ENCODE results near the gene KDM8.

DNA sequence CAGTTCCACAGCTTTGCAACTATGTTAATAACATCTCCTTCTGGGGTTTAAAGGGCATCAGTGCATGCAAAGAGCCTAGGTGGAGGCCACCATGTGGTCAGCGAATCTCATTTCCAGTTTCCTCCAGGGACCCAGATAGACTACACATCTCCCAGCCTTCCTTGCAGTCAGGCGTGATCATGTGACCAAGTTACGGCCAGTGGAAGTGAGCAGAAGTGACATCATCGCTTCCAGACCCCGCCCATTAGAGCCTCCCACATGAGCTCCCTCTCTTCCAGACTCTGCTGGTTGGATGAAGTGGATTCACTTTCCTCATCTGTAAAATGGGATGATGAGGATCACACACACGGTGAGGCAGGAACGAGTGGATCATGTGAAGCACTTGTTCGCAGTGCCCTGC lies 27.4 kb upstream of the KDM8 start:
- no peak for TF ChIP-seq EZH2phosphoT487 (IDR thresholded peaks at IDR 0.05; ENCODE audit: borderline replicate concordance, low read length)
- TF ChIP-seq, protein P1, sequence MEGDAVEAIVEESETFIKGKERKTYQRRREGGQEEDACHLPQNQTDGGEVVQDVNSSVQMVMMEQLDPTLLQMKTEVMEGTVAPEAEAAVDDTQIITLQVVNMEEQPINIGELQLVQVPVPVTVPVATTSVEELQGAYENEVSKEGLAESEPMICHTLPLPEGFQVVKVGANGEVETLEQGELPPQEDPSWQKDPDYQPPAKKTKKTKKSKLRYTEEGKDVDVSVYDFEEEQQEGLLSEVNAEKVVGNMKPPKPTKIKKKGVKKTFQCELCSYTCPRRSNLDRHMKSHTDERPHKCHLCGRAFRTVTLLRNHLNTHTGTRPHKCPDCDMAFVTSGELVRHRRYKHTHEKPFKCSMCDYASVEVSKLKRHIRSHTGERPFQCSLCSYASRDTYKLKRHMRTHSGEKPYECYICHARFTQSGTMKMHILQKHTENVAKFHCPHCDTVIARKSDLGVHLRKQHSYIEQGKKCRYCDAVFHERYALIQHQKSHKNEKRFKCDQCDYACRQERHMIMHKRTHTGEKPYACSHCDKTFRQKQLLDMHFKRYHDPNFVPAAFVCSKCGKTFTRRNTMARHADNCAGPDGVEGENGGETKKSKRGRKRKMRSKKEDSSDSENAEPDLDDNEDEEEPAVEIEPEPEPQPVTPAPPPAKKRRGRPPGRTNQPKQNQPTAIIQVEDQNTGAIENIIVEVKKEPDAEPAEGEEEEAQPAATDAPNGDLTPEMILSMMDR (conservative IDR thresholded peaks at IDR 0.05; ENCODE audit: low read depth, low read length): no peak
- TF ChIP-seq EZH2 (IDR thresholded peaks at IDR 0.05; ENCODE audit: low read length, unreplicated experiment): no peak
